Liver (tissue), 9 donors: ENCODE measurements around the gene RBMS3. TPM values are rescaled to one million over a fixed set of nuclear protein-coding genes. Genes with fewer than 3 reads are reported as not detected.

Source experiments
- DNase-seq: peaks from one replicate; pipeline ENCODE4 v3.0.0-alpha.2; 2017; ENCODE audit warnings: low spot score
- H3K27ac ChIP-seq, 2 donors: one replicate each; pipeline ENCODE4 v1.7.0; 2013; ENCODE audit warnings: inconsistent platforms in 2 of 2, low read length in 2 of 2, control low read depth in 1 of 2, low read depth in 1 of 2, mild to moderate bottlenecking in 1 of 2
- H3K27me3 ChIP-seq, 4 donors: one replicate each; pipeline versions ENCODE4 v1.6.1 to v1.7.0; 2013; ENCODE audit warnings: low read length in 3 of 4, inconsistent platforms in 1 of 4, mild to moderate bottlenecking in 1 of 4, moderate library complexity in 1 of 4; ENCODE audit not compliant: control insufficient read depth in 4 of 4, insufficient read depth in 4 of 4
- H3K36me3 ChIP-seq, 4 donors: one replicate each; pipeline versions ENCODE4 v1.6.1 to v1.7.0; 2013; ENCODE audit warnings: low read length in 3 of 4, mild to moderate bottlenecking in 3 of 4, low read depth in 1 of 4, moderate library complexity in 1 of 4; ENCODE audit not compliant: control insufficient read depth in 4 of 4, insufficient read depth in 3 of 4
- H3K4me1 ChIP-seq, 4 donors: one replicate each; pipeline versions ENCODE4 v1.6.1 to v1.7.0; 2013; ENCODE audit warnings: low read length in 3 of 4, mild to moderate bottlenecking in 3 of 4, moderate library complexity in 1 of 4; ENCODE audit not compliant: control insufficient read depth in 4 of 4, insufficient read depth in 4 of 4
- H3K4me3 ChIP-seq, 3 donors: one replicate each; pipeline versions ENCODE4 v1.6.1 to v1.7.0; 2013; ENCODE audit warnings: low read length in 3 of 3, control low read depth in 1 of 3, low read depth in 1 of 3, mild to moderate bottlenecking in 1 of 3
- H3K9ac ChIP-seq, 2 donors: one replicate each; pipeline ENCODE4 v1.7.0; 2013; ENCODE audit warnings: low read length in 2 of 2, mild to moderate bottlenecking in 2 of 2, moderate library complexity in 2 of 2, control low read depth in 1 of 2, low read depth in 1 of 2
- H3K9me3 ChIP-seq, 4 donors: one replicate each; pipeline versions ENCODE4 v1.6.1 to v1.7.0; 2013; ENCODE audit warnings: low read length in 3 of 4; ENCODE audit not compliant: control insufficient read depth in 4 of 4
- CTCF ChIP-seq: fragments of 150-350 bp; IDR thresholded peaks from 2 replicates; pipeline ENCODE4 v1.5.1; 2017; ENCODE audit warnings: improper control_type of control experiment, low read depth, low read length; ENCODE audit not compliant: missing input control
- EGR1 ChIP-seq, 2 donors: IDR thresholded peaks; 2 replicates each; pipeline ENCODE4 v1.6.1; 2016 to 2018; ENCODE audit warnings: antibody characterized with exemption in 2 of 2, low read depth in 2 of 2
- FOXA1 ChIP-seq: IDR thresholded peaks from 2 replicates; pipeline ENCODE4 v1.6.1; 2016; ENCODE audit warnings: antibody characterized with exemption
- FOXA2 ChIP-seq: IDR thresholded peaks from 2 replicates; pipeline ENCODE4 v1.6.1; 2016; ENCODE audit warnings: antibody characterized with exemption
- GABPA ChIP-seq, 2 donors: IDR thresholded peaks in 1 of 2; conservative IDR thresholded peaks in 1 of 2; 2 replicates each; pipeline ENCODE4 v1.6.1; 2016; ENCODE audit warnings: antibody characterized with exemption in 2 of 2, mild to moderate bottlenecking in 1 of 2, moderate library complexity in 1 of 2
- HNF4A ChIP-seq, 2 donors: conservative IDR thresholded peaks; 2 replicates each; pipeline ENCODE4 v1.6.1; 2016; ENCODE audit warnings: antibody characterized with exemption in 2 of 2, mild to moderate bottlenecking in 2 of 2
- HNF4G ChIP-seq: IDR thresholded peaks from 2 replicates; pipeline ENCODE4 v1.6.1; 2016; ENCODE audit warnings: antibody characterized with exemption
- JUND ChIP-seq, 2 donors: IDR thresholded peaks; 2 replicates each; pipeline ENCODE4 v1.6.1; 2016; ENCODE audit warnings: antibody characterized with exemption in 2 of 2
- MAX ChIP-seq: IDR thresholded peaks from 2 replicates; pipeline ENCODE4 v1.6.1; 2016; ENCODE audit warnings: antibody characterized with exemption
- NR2F2 ChIP-seq: IDR thresholded peaks from 2 replicates; pipeline ENCODE4 v1.6.1; 2016; ENCODE audit warnings: antibody characterized with exemption
- RAD21 ChIP-seq, 2 donors: IDR thresholded peaks; 2 replicates each; pipeline ENCODE4 v1.6.1; 2016; ENCODE audit warnings: antibody characterized with exemption in 2 of 2, mild to moderate bottlenecking in 2 of 2
- RXRA ChIP-seq, 2 donors: IDR thresholded peaks; 2 replicates each; pipeline ENCODE4 v1.6.1; 2017 to 2018; ENCODE audit warnings: antibody characterized with exemption in 2 of 2, mild to moderate bottlenecking in 1 of 2
- SP1 ChIP-seq: IDR thresholded peaks from 2 replicates; pipeline ENCODE4 v1.6.1; 2018; ENCODE audit warnings: antibody characterized with exemption, mild to moderate bottlenecking
- TAF1 ChIP-seq: conservative IDR thresholded peaks from 2 replicates; pipeline ENCODE4 v1.6.1; 2016; ENCODE audit warnings: antibody characterized with exemption, mild to moderate bottlenecking
- YY1 ChIP-seq: IDR thresholded peaks from 2 replicates; pipeline ENCODE4 v1.6.1; 2016; ENCODE audit warnings: antibody characterized with exemption, mild to moderate bottlenecking
- WGBS: extraction: QIAGEN DNeasy Blood & Tissue Kit; methylation state at CpG from one replicate; pipeline ENCODE4 v1.1.7; 2013; 5-methylcytosine and 5-hydroxymethylcytosine counted together
- polyA plus RNA-seq, 2 donors: library from polyadenylated mRNA; stranded (reverse) in 1 of 2; unstranded in 1 of 2; fragments of 200-250 nt in 1 of 2; fragments of >200 nt in 1 of 2; fragmentation: Nextera tagmentation in 1 of 2; extraction: Ambion mirVana in 1 of 2; gene quantifications; one replicate each; pipeline versions ENCODE4 v1.2.1 to v1.2.3, GENCODE V29; 2013 to 2015
- total RNA-seq, 2 donors: library from RNA; depleted of rRNA; stranded (reverse); fragments of >200 nt; gene quantifications; one replicate each; pipeline ENCODE4 v1.2.3, GENCODE V29; 2014
- TF ChIP-seq, protein P1 (sequence below): IDR thresholded peaks from 2 replicates; pipeline ENCODE4 v1.6.1; 2016; ENCODE audit warnings: antibody characterized with exemption
- TF ChIP-seq, protein P2 (sequence below): IDR thresholded peaks from 2 replicates; pipeline ENCODE4 v1.6.1; 2016; ENCODE audit warnings: antibody characterized with exemption, mild to moderate bottlenecking
- donor health status: healthy.
- donor health status: healthy.
- donor health status: healthy.
- donor health status: healthy.
- donor health status: healthy.

RBMS3 gene
- total and polyA plus RNA-seq, 4 donors = 1.2 to 14.9 (median 9.3) TPM

DNA sequence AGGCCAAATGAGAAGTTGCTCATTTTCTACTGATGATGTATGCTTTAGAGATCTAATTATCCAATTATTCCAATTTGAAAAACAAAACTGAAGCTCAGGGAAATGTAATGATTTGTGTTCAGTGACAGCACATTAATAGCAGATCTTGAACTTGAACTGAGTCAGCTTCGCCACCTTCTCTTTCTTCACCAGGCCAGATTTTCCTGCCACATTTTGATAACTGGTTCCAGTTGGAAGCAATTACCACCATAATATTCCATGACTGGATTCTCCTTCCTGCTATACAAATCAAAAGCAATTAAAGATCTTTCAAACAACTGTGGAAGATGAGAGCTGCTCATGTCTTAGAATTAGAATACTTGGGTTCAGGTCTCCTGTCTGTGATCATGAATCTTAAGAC, 334.1 kb downstream of the RBMS3 start:
- DNase-seq = no peak
- H3K36me3 ChIP-seq = no peaks in the 10 kb centered on the region
- 94% methylated on average over 1 of the region's 1 CpG for WGBS

GRCh38 chr3:29618395-29619282, 337.8 kb downstream of the RBMS3 start:
- no peaks in the 10 kb centered on the region for H3K27me3 ChIP-seq
- H3K4me1 ChIP-seq = no peaks in the 10 kb centered on the region
- H3K36me3 ChIP-seq = no peaks in the 10 kb centered on the region
- WGBS = 71% methylated on average over 10 of the region's 10 CpGs
- DNase-seq = no peak
- no peak overlapping the region for H3K4me3 ChIP-seq
- peaks cover 0 to 3% (median 0%) of the 10 kb centered on the region in 4 donors for H3K9me3 ChIP-seq
- no peak for TF ChIP-seq RXRA (IDR thresholded peaks at IDR 0.05)
- TF ChIP-seq CTCF = no peak
- TF ChIP-seq RAD21 (IDR thresholded peaks at IDR 0.05) = no peak
- TF ChIP-seq HNF4G = no peak
- TF ChIP-seq FOXA1 = no peak
- no peak for TF ChIP-seq TAF1
- no peak overlapping the region for H3K9ac ChIP-seq
- H3K27ac ChIP-seq = no peak overlapping the region

More for the DNA sequence above, 334.1 kb downstream of the RBMS3 start:
- no peak overlapping the region for H3K4me3 ChIP-seq
- no peaks in the 10 kb centered on the region for H3K4me1 ChIP-seq
- H3K9me3 ChIP-seq = no peaks in the 10 kb centered on the region
- no peaks in the 10 kb centered on the region for H3K27me3 ChIP-seq
- TF ChIP-seq FOXA1 (no peak), YY1 (no peak), HNF4G (no peak), HNF4A (conservative IDR thresholded peaks at IDR 0.05) (no peak), TAF1 (no peak)
- TF ChIP-seq, protein P1, sequence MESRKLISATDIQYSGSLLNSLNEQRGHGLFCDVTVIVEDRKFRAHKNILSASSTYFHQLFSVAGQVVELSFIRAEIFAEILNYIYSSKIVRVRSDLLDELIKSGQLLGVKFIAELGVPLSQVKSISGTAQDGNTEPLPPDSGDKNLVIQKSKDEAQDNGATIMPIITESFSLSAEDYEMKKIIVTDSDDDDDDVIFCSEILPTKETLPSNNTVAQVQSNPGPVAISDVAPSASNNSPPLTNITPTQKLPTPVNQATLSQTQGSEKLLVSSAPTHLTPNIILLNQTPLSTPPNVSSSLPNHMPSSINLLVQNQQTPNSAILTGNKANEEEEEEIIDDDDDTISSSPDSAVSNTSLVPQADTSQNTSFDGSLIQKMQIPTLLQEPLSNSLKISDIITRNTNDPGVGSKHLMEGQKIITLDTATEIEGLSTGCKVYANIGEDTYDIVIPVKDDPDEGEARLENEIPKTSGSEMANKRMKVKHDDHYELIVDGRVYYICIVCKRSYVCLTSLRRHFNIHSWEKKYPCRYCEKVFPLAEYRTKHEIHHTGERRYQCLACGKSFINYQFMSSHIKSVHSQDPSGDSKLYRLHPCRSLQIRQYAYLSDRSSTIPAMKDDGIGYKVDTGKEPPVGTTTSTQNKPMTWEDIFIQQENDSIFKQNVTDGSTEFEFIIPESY = no peak
- no peak overlapping the region for H3K9ac ChIP-seq
- H3K27ac ChIP-seq = no peak overlapping the region

- Histone ChIP-seq H3K27me3 (no peaks in the 10 kb centered on the region), H3K27ac (no peak overlapping the region), H3K36me3 (no peaks in the 10 kb centered on the region), H3K4me3 (no peak overlapping the region), H3K9ac (no peak overlapping the region), H3K9me3 (peaks cover 0 to 3% (median 0%) of the 10 kb centered on the region in 4 donors), H3K4me1 (no peaks in the 10 kb centered on the region)
- DNase-seq = no peak
- WGBS = 65% methylated on average over 4 of the region's 4 CpGs
- TF ChIP-seq MAX = no peak
- no peak for TF ChIP-seq NR2F2
- TF ChIP-seq SP1 = no peak
- TF ChIP-seq FOXA2 = no peak
- TF ChIP-seq YY1 = no peak
- no peak for TF ChIP-seq HNF4G
- TF ChIP-seq FOXA1 = no peak
- no peak for TF ChIP-seq RXRA (IDR thresholded peaks at IDR 0.05)
- no peak for TF ChIP-seq CTCF
- TF ChIP-seq, protein P2, sequence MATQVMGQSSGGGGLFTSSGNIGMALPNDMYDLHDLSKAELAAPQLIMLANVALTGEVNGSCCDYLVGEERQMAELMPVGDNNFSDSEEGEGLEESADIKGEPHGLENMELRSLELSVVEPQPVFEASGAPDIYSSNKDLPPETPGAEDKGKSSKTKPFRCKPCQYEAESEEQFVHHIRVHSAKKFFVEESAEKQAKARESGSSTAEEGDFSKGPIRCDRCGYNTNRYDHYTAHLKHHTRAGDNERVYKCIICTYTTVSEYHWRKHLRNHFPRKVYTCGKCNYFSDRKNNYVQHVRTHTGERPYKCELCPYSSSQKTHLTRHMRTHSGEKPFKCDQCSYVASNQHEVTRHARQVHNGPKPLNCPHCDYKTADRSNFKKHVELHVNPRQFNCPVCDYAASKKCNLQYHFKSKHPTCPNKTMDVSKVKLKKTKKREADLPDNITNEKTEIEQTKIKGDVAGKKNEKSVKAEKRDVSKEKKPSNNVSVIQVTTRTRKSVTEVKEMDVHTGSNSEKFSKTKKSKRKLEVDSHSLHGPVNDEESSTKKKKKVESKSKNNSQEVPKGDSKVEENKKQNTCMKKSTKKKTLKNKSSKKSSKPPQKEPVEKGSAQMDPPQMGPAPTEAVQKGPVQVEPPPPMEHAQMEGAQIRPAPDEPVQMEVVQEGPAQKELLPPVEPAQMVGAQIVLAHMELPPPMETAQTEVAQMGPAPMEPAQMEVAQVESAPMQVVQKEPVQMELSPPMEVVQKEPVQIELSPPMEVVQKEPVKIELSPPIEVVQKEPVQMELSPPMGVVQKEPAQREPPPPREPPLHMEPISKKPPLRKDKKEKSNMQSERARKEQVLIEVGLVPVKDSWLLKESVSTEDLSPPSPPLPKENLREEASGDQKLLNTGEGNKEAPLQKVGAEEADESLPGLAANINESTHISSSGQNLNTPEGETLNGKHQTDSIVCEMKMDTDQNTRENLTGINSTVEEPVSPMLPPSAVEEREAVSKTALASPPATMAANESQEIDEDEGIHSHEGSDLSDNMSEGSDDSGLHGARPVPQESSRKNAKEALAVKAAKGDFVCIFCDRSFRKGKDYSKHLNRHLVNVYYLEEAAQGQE = no peak
- no peak for TF ChIP-seq JUND (IDR thresholded peaks at IDR 0.05)
- no peak for TF ChIP-seq EGR1 (IDR thresholded peaks at IDR 0.05; ENCODE audit: low read depth in 2 of 2)
- no peak for TF ChIP-seq GABPA (IDR thresholded peaks at IDR 0.05 in 1 of 2, conservative IDR thresholded peaks at IDR 0.05 in 1 of 2)
- no peak for TF ChIP-seq HNF4A (conservative IDR thresholded peaks at IDR 0.05)
Observed at GRCh38 chr3:29619676-29620075, 338.8 kb downstream of the RBMS3 start.
